Neural progenitor cell (in vitro differentiated cells): Measurements from ENCODE around the gene ARMH1.

Experiments
- CTCF ChIP-seq: fragments of 200-600 bp; sonication (generic); IDR thresholded peaks from 2 replicates; pipeline ENCODE4 v1.5.1; 2017; ENCODE audit warnings: antibody characterized with exemption, mild to moderate bottlenecking
- EZH2 ChIP-seq: fragments of 200-600 bp; sonication (generic); IDR thresholded peaks from 2 replicates; pipeline ENCODE4 v1.6.1; 2017; ENCODE audit warnings: antibody characterized with exemption, mild to moderate bottlenecking, moderate library complexity
- EZH2phosphoT487 ChIP-seq: fragments of 200-600 bp; sonication (generic); IDR thresholded peaks from 2 replicates; pipeline ENCODE4 v1.6.1; 2017; ENCODE audit warnings: antibody characterized with exemption

DNA sequence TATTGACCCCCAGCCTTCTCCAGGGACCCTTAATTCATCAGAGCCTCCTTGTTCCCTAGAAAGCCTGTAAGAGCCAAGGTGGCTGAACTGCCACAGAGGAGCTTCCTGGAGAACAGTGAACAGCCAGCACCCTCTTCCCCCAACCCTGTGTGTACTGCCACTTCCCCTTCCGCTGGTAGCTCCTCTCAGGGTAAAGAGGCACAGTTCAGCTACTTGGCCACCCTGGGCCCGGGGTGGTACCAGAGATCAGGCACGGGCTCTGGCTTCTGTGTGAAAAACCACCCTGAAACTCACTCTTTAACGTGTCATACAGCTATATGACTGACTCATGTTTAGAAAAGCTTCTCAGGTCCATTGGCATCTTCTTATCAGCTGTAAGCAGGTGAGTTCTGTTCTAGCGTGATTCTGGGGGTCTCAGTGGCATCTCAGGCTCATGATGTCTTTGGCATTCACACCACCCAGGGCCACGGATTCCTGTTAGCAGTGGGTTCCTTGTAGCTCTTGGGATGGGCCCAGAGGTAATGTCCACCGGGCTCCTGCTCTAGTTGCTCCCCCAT is 22.4 kb downstream of the ARMH1 start:
- TF ChIP-seq CTCF (no peak), EZH2phosphoT487 (no peak), EZH2 (no peak)
